ENCODE results near the gene CHTOP. TPM values are rescaled to one million over a fixed set of nuclear protein-coding genes. Genes with fewer than 3 reads are reported as not detected.
A peak's percentile ranks its signal among the peaks of the same experiment; 100 is the strongest.

The CHTOP gene
- total RNA-seq, 3 donors from 2014 or later: 64.2 to 71.8 (median 71.6) TPM

GRCh38 chr1:153616144-153616916 lies 17.5 kb upstream of the CHTOP start, which contains the start of gene S100A14:
Gene S100A14, minus strand, starts transcription at chr1:153616325. Its CDS starts 467 bp downstream, at chr1:153615858.
- intact Hi-C loops (cut with DNase I, micrococcal nuclease): no loop called here

DNA sequence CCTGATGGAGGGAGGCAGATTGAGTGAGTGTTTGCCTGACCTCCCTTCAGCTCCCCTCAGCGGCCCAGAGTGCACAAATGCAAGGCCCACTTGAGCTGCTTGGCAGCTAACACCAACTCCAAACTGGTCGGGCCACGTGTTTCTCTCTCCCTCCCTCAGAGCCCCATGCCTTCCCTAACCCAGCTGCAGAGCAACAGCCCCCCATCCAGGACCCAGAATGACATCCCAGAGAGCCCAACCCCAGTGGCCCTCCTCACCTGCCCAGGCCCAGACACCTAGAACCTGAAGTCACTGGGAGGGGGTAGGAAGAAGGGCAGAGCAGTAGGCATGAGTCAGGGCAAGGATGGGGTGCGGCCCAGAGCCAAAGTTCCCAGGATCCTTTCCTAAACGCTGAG lies 17.0 kb upstream of the CHTOP start:
- no peaks in the 10 kb centered on the region for H3K9me3 ChIP-seq
- TF ChIP-seq CTCF (IDR thresholded peaks at IDR 0.05): no peak
- no peak overlapping the region for H3K4me3 ChIP-seq
- ATAC-seq: peak; percentile 5
- intact Hi-C loops (cut with DNase I, micrococcal nuclease): no loop called here
- H3K36me3 ChIP-seq (ENCODE audit: low read depth): no peaks in the 10 kb centered on the region
- peaks cover 17% of the 10 kb centered on the region for H3K4me1 ChIP-seq (ENCODE audit: low read depth)
- DNase-seq: no peak

More at GRCh38 chr1:153616144-153616916, 17.5 kb upstream of the CHTOP start, which contains the start of gene S100A14:
- peaks cover 17% of the 10 kb centered on the region for H3K4me1 ChIP-seq (ENCODE audit: low read depth)
- peak; percentile 93 to 96 (median 94) for DNase-seq
- no peaks in the 10 kb centered on the region for H3K9me3 ChIP-seq
- H3K36me3 ChIP-seq (ENCODE audit: low read depth): no peaks in the 10 kb centered on the region
- no peak for TF ChIP-seq CTCF (IDR thresholded peaks at IDR 0.05)
- peak; percentile 79 for ATAC-seq
- no peak within 1 kb of the TSS for H3K4me3 ChIP-seq

GRCh38 chr1:153617663-153618062 lies 16.2 kb upstream of the CHTOP start:
- peak; percentile 87 to 94 (median 90) for DNase-seq
- intact Hi-C loops (cut with DNase I, micrococcal nuclease): no loop called here
- Histone ChIP-seq H3K9me3 (no peaks in the 10 kb centered on the region), H3K36me3 (ENCODE audit: low read depth) (no peaks in the 10 kb centered on the region), H3K4me1 (ENCODE audit: low read depth) (peaks cover 17% of the 10 kb centered on the region), H3K4me3 (no peak overlapping the region)
- ATAC-seq: peak; percentile 72
- no peak for TF ChIP-seq CTCF (IDR thresholded peaks at IDR 0.05)

GRCh38 chr1:153619171-153619570 lies 14.7 kb upstream of the CHTOP start:
- ATAC-seq: no peak
- intact Hi-C loops (cut with DNase I, micrococcal nuclease): no loop called here
- peak in 2 of 3 donors; percentile 9 to 24 for DNase-seq
- Histone ChIP-seq H3K36me3 (ENCODE audit: low read depth) (no peaks in the 10 kb centered on the region), H3K4me1 (ENCODE audit: low read depth) (peaks cover 17% of the 10 kb centered on the region), H3K9me3 (no peaks in the 10 kb centered on the region), H3K4me3 (no peak overlapping the region)
- TF ChIP-seq CTCF (IDR thresholded peaks at IDR 0.05): no peak

DNA sequence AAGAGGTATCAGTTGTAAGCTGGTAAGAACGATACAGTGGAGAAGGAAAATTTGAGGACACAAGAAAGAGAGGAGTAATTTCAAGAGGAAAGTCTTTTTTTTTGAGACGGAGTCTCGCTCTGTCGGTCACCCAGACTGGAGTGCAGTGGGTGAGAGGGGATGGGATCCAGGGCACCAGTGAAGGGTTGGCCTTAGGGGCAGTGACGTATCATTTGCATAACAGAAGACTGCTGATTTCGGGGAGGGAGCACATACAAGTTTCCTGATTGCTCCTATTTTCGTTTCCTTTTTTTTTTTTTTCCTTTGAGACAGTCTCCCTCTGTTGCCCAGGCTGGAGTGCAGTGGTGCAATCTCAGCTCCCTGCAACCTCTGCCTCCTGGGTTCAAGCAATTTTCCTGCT lies 10.8 kb upstream of the CHTOP start:
- no peak for ATAC-seq
- Histone ChIP-seq H3K4me3 (no peak overlapping the region), H3K36me3 (ENCODE audit: low read depth) (no peaks in the 10 kb centered on the region), H3K4me1 (ENCODE audit: low read depth) (peaks cover 8% of the 10 kb centered on the region), H3K9me3 (no peaks in the 10 kb centered on the region)
- no peak for TF ChIP-seq CTCF (IDR thresholded peaks at IDR 0.05)
- intact Hi-C loops (cut with DNase I, micrococcal nuclease): no loop called here
- DNase-seq: no peak
